HepG2 (cell line): Measurements from ENCODE around the gene ACACB. TPM values are rescaled to one million over a fixed set of nuclear protein-coding genes. Genes with fewer than 3 reads are reported as not detected.

Source experiments
- ATRX ChIP-seq: sonication (generic); formaldehyde crosslinking; IDR thresholded peaks from 2 replicates; pipeline ENCODE4 v1.4.0; 2020; ENCODE audit warnings: missing genetic modification reagents, borderline replicate concordance
- KDM5A ChIP-seq: fragments of 200-600 bp; sonication (generic); IDR thresholded peaks from 2 replicates; pipeline ENCODE4 v1.7.0; 2018; ENCODE audit warnings: antibody characterized with exemption, mild to moderate bottlenecking, low read length, borderline replicate concordance
- KIAA2018 ChIP-seq: sonication (generic); formaldehyde crosslinking; IDR thresholded peaks from 2 replicates; pipeline ENCODE4 v1.5.0; 2020; ENCODE audit warnings: mild to moderate bottlenecking, missing genetic modification reagents, borderline replicate concordance
- MTA3 ChIP-seq: sonication (generic); formaldehyde crosslinking; IDR thresholded peaks from 2 replicates; pipeline ENCODE4 v1.4.0; 2020; ENCODE audit warnings: missing genetic modification reagents
- SCMH1 ChIP-seq: sonication (generic); formaldehyde crosslinking; IDR thresholded peaks from 2 replicates; pipeline ENCODE4 v1.9.0; 2021; ENCODE audit warnings: missing genetic modification reagents, mild to moderate bottlenecking, borderline replicate concordance
- SIX1 ChIP-seq: sonication (generic); formaldehyde crosslinking; IDR thresholded peaks from 2 replicates; pipeline ENCODE4 v1.4.0; 2020; ENCODE audit warnings: missing genetic modification reagents, borderline replicate concordance
- SP1 ChIP-seq, 2 experiments: fragments of 450-650 bp in 1 of 2; sonication (generic) in 1 of 2; formaldehyde crosslinking in 1 of 2; IDR thresholded peaks; 2 replicates each; pipeline versions ENCODE4 v1.4.0 to v1.6.1; 2016 to 2020; ENCODE audit warnings: missing genetic modification reagents in 1 of 2
- TBP ChIP-seq: sonication (generic); formaldehyde crosslinking; IDR thresholded peaks from 2 replicates; pipeline ENCODE4 v1.5.0; 2020; ENCODE audit warnings: missing genetic modification reagents
- THAP9 ChIP-seq: sonication (generic); formaldehyde crosslinking; IDR thresholded peaks from 2 replicates; pipeline ENCODE4; 2020; ENCODE audit warnings: missing genetic modification reagents, mild to moderate bottlenecking, borderline replicate concordance
- ZBTB42 ChIP-seq: sonication (generic); formaldehyde crosslinking; IDR thresholded peaks from 2 replicates; pipeline ENCODE4 v1.5.0; 2020; ENCODE audit warnings: mild to moderate bottlenecking, missing genetic modification reagents
- ZNF441 ChIP-seq: sonication (generic); formaldehyde crosslinking; IDR thresholded peaks from 2 replicates; pipeline ENCODE4 v1.7.0; 2021; ENCODE audit warnings: missing genetic modification reagents, borderline replicate concordance
- ZNF468 ChIP-seq: sonication (generic); formaldehyde crosslinking; IDR thresholded peaks from 2 replicates; pipeline ENCODE4 v1.8.0; 2022; ENCODE audit warnings: mild to moderate bottlenecking, moderate library complexity, missing genetic modification reagents
- ZNF615 ChIP-seq: sonication (generic); formaldehyde crosslinking; IDR thresholded peaks from 2 replicates; pipeline ENCODE4 v1.5.0; 2020; ENCODE audit warnings: mild to moderate bottlenecking, missing genetic modification reagents, borderline replicate concordance
- polyA plus RNA-seq, 8 experiments: library from polyadenylated mRNA; depleted of rRNA in 3 of 8; stranded (reverse) in 7 of 8; unstranded in 1 of 8; fragments of >200 nt; fragmentation: Illumina TruSeq in 4 of 8; extraction: Trizol in 4 of 8; gene quantifications; 2 replicates each; pipeline versions ENCODE4 v1.2.1 to v1.2.3, GENCODE V29; 2011 to 2016; ENCODE audit warnings: low read depth in 4 of 8, missing spikeins in 1 of 8, mixed read lengths in 1 of 8; ENCODE audit not compliant: insufficient read depth in 1 of 8
- total RNA-seq, 5 experiments: library from RNA; depleted of rRNA; stranded (reverse); fragments of >200 nt; fragmentation: Illumina TruSeq; extraction: Trizol; gene quantifications; 2 replicates each; pipeline ENCODE4 v1.2.3, GENCODE V29; 2016; ENCODE audit warnings: low read depth in 1 of 5
- TF ChIP-seq, protein P1 (sequence below): IDR thresholded peaks from 2 replicates; pipeline ENCODE4 v1.6.1; 2016; ENCODE audit warnings: mild to moderate bottlenecking
- TF ChIP-seq, protein P2 (sequence below): sonication (generic); formaldehyde crosslinking; IDR thresholded peaks from 2 replicates; pipeline ENCODE4 v1.4.0; 2020; ENCODE audit warnings: mild to moderate bottlenecking, missing genetic modification reagents

Gene ACACB
- total and polyA plus RNA-seq, 2 of the 13 experiments (the other 11 are each of a cell fraction or from before 2014, with no cell fraction given) = 6.2 to 8.6 TPM

DNA sequence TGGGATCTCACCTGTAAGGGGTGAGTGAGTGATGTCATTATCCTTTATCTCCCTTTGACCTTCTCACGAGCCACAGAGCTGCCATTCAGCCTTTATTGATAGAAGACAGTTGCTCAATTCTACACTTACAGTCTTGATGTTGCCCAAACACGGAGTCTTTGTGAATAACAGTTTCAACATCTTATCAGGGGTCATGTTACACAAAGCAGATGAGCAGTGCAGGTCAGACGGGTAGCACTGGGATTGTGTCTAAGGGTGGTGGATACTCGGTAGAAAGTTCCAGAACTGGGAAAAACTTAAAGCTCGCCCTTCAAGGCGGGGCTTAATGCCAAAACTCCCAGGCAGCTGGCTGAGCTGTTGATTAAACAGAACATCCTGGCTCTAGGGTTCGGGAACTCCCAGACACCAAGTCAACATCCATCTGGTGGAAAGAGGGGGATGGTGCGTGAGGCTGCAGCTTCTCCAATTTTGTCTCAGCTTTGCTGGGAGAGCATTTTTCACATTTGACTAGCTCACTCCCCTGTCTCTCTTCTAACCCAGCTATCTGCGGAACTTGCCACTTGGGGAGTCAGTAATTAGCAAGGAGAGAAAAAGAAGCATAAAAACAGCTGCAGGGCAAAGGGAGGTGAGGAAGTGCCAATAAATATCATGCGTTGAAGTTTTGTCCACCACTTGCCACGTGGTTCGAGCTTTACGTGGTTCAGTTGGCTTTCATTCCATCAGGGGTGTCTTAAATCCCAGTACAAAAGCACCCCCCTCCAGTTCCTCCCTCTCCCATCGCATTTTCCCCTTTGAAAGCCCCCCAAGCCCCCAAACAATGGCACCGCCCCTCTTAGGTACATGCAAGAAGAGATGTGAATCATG, 161.7 kb downstream of the ACACB start (continued):
- TF ChIP-seq KIAA2018 (no peak), ZBTB42 (no peak), ZNF468 (no peak), TBP (CRISPR knock-in tag) (no peak), SCMH1 (no peak), THAP9 (CRISPR knock-in tag) (no peak), ZNF615 (CRISPR knock-in tag) (no peak), KDM5A (no peak), ZNF441 (no peak), SP1 (IDR thresholded peaks at IDR 0.05) (no peak), SP1 (CRISPR knock-in tag; IDR thresholded peaks at IDR 0.05) (no peak), SIX1 (CRISPR knock-in tag) (peak; percentile 98), ATRX (no peak), MTA3 (CRISPR knock-in tag) (no peak)
- TF ChIP-seq, protein P1, sequence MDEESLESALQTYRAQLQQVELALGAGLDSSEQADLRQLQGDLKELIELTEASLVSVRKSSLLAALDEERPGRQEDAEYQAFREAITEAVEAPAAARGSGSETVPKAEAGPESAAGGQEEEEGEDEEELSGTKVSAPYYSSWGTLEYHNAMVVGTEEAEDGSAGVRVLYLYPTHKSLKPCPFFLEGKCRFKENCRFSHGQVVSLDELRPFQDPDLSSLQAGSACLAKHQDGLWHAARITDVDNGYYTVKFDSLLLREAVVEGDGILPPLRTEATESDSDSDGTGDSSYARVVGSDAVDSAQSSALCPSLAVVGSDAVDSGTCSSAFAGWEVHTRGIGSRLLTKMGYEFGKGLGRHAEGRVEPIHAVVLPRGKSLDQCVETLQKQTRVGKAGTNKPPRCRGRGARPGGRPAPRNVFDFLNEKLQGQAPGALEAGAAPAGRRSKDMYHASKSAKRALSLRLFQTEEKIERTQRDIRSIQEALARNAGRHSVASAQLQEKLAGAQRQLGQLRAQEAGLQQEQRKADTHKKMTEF (CRISPR knock-in tag) = peak; percentile 87
- TF ChIP-seq, protein P2, sequence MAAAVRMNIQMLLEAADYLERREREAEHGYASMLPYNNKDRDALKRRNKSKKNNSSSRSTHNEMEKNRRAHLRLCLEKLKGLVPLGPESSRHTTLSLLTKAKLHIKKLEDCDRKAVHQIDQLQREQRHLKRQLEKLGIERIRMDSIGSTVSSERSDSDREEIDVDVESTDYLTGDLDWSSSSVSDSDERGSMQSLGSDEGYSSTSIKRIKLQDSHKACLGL (CRISPR knock-in tag) = no peak
